ENCODE measurements around the gene SCMH1. TPM values are rescaled to one million over a fixed set of nuclear protein-coding genes. Genes with fewer than 3 reads are reported as not detected.

SCMH1 gene
- polyA plus RNA-seq, 1 of the 3 experiments (the other 2 are of a cell fraction): 38.5 TPM

GRCh38 chr1:41158966-41159365 lies 83.1 kb downstream of the SCMH1 start:
- H3K27me3 ChIP-seq (ENCODE audit: insufficient read depth): no peaks in the 10 kb centered on the region
- DNase-seq: no peak
- H3K4me1 ChIP-seq (ENCODE audit: control insufficient read depth in 1 of 2, insufficient read depth in 2 of 2, low read depth in 1 of 2, low read length in 1 of 2): no peaks in the 10 kb centered on the region; a peak in 3 of 4 replicates
- TF ChIP-seq NRF1 (IDR thresholded peaks at IDR 0.05; ENCODE audit: low read depth, low read length) (no peak), SMC3 (IDR thresholded peaks at IDR 0.05; ENCODE audit: low read depth, low read length) (no peak), GABPA (IDR thresholded peaks at IDR 0.05; ENCODE audit: low read depth) (no peak), FOXJ3 (CRISPR knock-in tag; IDR thresholded peaks at IDR 0.05) (no peak), MXI1 (IDR thresholded peaks at IDR 0.05; ENCODE audit: low read depth, low read length) (no peak), ZBTB33 (IDR thresholded peaks at IDR 0.05; ENCODE audit: borderline replicate concordance, low read depth) (no peak), EZH2phosphoT487 (IDR thresholded peaks at IDR 0.05; ENCODE audit: borderline replicate concordance, low read depth) (no peak), POLR2AphosphoS5 (IDR thresholded peaks at IDR 0.05; ENCODE audit: low read depth, low read length) (no peak), MAX (IDR thresholded peaks at IDR 0.05; ENCODE audit: low read depth) (no peak), SIN3A (IDR thresholded peaks at IDR 0.05; ENCODE audit: borderline replicate concordance, low read depth, low read length) (no peak)
- 100% methylated on average over 1 of the region's 1 CpG for WGBS (ENCODE audit: low lambda C conversion rate)
- no peak overlapping the region for H3K9ac ChIP-seq
- H3K4me3 ChIP-seq (ENCODE audit: low read depth in 2 of 2, low read length in 1 of 2): no peak overlapping the region
- H3K9me3 ChIP-seq: no peaks in the 10 kb centered on the region
- H3K9me2 ChIP-seq: no peaks in the 10 kb centered on the region
- H4K20me1 ChIP-seq (ENCODE audit: insufficient read depth): no peaks in the 10 kb centered on the region
- H2AFZ ChIP-seq (ENCODE audit: low read depth): no peak overlapping the region
- no peaks in the 10 kb centered on the region for H3K79me2 ChIP-seq (ENCODE audit: insufficient read depth)
- CTCF ChIA-PET: interaction anchor here (1.1 kb wide), 1 partner anchor 80 kb away, joined by 3 read pairs; no protein-coding TSS in a partner anchor
- no peak overlapping the region for H3K4me2 ChIP-seq
- H3K27ac ChIP-seq (ENCODE audit: low read depth in 2 of 2, low read length in 1 of 2): no peak overlapping the region
- H3K36me3 ChIP-seq (replicated peaks in 1 of 2; ENCODE audit: control insufficient read depth in 1 of 2, insufficient read depth in 2 of 2, low read length in 1 of 2): peaks cover 17 to 23% of the 10 kb centered on the region in 2 experiments
- H3F3A ChIP-seq (replicated peaks; ENCODE audit: insufficient read depth): peaks cover 9% of the 10 kb centered on the region
- POLR2A ChIA-PET: no interaction called here

- ChIA-PET CTCF (interaction anchor here (1.2 kb wide), 1 partner anchor 11 kb away, joined by 3 read pairs; no protein-coding TSS in a partner anchor), POLR2A (no interaction called here)
- no peak for TF ChIP-seq YY1 (IDR thresholded peaks at IDR 0.05; ENCODE audit: low read depth)
- TF ChIP-seq POLR2AphosphoS5 (IDR thresholded peaks at IDR 0.05; ENCODE audit: low read depth, low read length): no peak
- no peak for TF ChIP-seq RAD21 (IDR thresholded peaks at IDR 0.05; ENCODE audit: low read length)
- TF ChIP-seq FOXM1 (IDR thresholded peaks at IDR 0.05; ENCODE audit: low read depth): no peak
- no peak for TF ChIP-seq RXRA (IDR thresholded peaks at IDR 0.05; ENCODE audit: borderline replicate concordance, low read depth)
- no peak for TF ChIP-seq ELF1 (IDR thresholded peaks at IDR 0.05)
- no peak for TF ChIP-seq NFIC (IDR thresholded peaks at IDR 0.05; ENCODE audit: borderline replicate concordance)
- no peak for TF ChIP-seq FOXJ3 (CRISPR knock-in tag; IDR thresholded peaks at IDR 0.05)
- no peak for TF ChIP-seq MXI1 (IDR thresholded peaks at IDR 0.05; ENCODE audit: low read depth, low read length)
- no peak for TF ChIP-seq USF2 (IDR thresholded peaks at IDR 0.05; ENCODE audit: borderline replicate concordance, low read depth, low read length)
- no peak for TF ChIP-seq CHD2 (IDR thresholded peaks at IDR 0.05; ENCODE audit: low read length, partially characterized antibody)
- TF ChIP-seq EP300 (IDR thresholded peaks at IDR 0.05; ENCODE audit: borderline replicate concordance in 1 of 2, low read depth in 1 of 2, low read length in 1 of 2): no peak
- Histone ChIP-seq H3K36me3 (replicated peaks in 1 of 2; ENCODE audit: control insufficient read depth in 1 of 2, insufficient read depth in 2 of 2, low read length in 1 of 2) (peaks cover 17 to 23% of the 10 kb centered on the region in 2 experiments), H3K4me3 (ENCODE audit: low read depth in 2 of 2, low read length in 1 of 2) (no peak overlapping the region), H3K9me3 (no peaks in the 10 kb centered on the region), H3K79me2 (ENCODE audit: insufficient read depth) (no peaks in the 10 kb centered on the region), H3K9ac (no peak overlapping the region), H3K9me2 (no peaks in the 10 kb centered on the region), H3K27me3 (ENCODE audit: insufficient read depth) (no peaks in the 10 kb centered on the region), H3F3A (replicated peaks; ENCODE audit: insufficient read depth) (peaks cover 16% of the 10 kb centered on the region), H2AFZ (ENCODE audit: low read depth) (no peak overlapping the region), H3K4me1 (ENCODE audit: control insufficient read depth in 1 of 2, insufficient read depth in 2 of 2, low read depth in 1 of 2, low read length in 1 of 2) (no peaks in the 10 kb centered on the region; a peak in 3 of 4 replicates), H3K4me2 (no peak overlapping the region), H4K20me1 (ENCODE audit: insufficient read depth) (no peaks in the 10 kb centered on the region), H3K27ac (ENCODE audit: low read depth in 2 of 2, low read length in 1 of 2) (peak overlapping the region in 1 of 2 experiments; percentile 30; a peak in 1 of 4 replicates)
- peak; percentile 35 for DNase-seq
- 99% methylated on average over 3 of the region's 3 CpGs for WGBS (ENCODE audit: low lambda C conversion rate)
Measured at GRCh38 chr1:41158147-41158875, 83.8 kb downstream of the SCMH1 start.

Measured in SK-N-SH (cell line).